ENCODE results near the gene TSPAN2. TPM values are rescaled to one million over a fixed set of nuclear protein-coding genes. Genes with fewer than 3 reads are reported as not detected.

Gene TSPAN2
- total RNA-seq, 4 donors from 2014 or later = 0.73 to 1.8 (median 1.2) TPM

- H3K4me3 ChIP-seq = no peak overlapping the region
- no peak overlapping the region for H3K27ac ChIP-seq
- H3K9me3 ChIP-seq = no peaks in the 10 kb centered on the region
- H3K36me3 ChIP-seq = no peaks in the 10 kb centered on the region
- no peaks in the 10 kb centered on the region for H3K27me3 ChIP-seq
- DNase-seq (ENCODE audit: low spot score in 2 of 2) = no peak
- no peaks in the 10 kb centered on the region for H3K4me1 ChIP-seq
- TF ChIP-seq EP300 (IDR thresholded peaks at IDR 0.05) (no peak), POLR2AphosphoS5 (IDR thresholded peaks at IDR 0.05) (no peak), POLR2A (IDR thresholded peaks at IDR 0.05) (no peak), CTCF (IDR thresholded peaks at IDR 0.05) (no peak)
These were observed 32.5 kb upstream of the TSPAN2 start for GRCh38 chr1:115121793-115122192.

- no peaks in the 10 kb centered on the region for H3K4me1 ChIP-seq
- no peak overlapping the region for H3K4me3 ChIP-seq
- no peak for TF ChIP-seq POLR2AphosphoS5 (IDR thresholded peaks at IDR 0.05)
- TF ChIP-seq EP300 (IDR thresholded peaks at IDR 0.05) = no peak
- TF ChIP-seq POLR2A (IDR thresholded peaks at IDR 0.05) = no peak
- TF ChIP-seq CTCF (IDR thresholded peaks at IDR 0.05) = no peak
- H3K27ac ChIP-seq = no peak overlapping the region
- H3K36me3 ChIP-seq = no peaks in the 10 kb centered on the region
- H3K27me3 ChIP-seq = no peaks in the 10 kb centered on the region
- DNase-seq (ENCODE audit: low spot score in 2 of 2) = no peak
- 77% methylated on average over 2 of the region's 2 CpGs for WGBS
- H3K9me3 ChIP-seq = no peaks in the 10 kb centered on the region
These were observed 31.0 kb upstream of the TSPAN2 start for GRCh38 chr1:115120296-115120695.

GRCh38 chr1:115118611-115119010, 29.3 kb upstream of the TSPAN2 start:
- DNase-seq (ENCODE audit: low spot score in 2 of 2) = no peak
- Histone ChIP-seq H3K9me3 (no peaks in the 10 kb centered on the region), H3K4me1 (no peaks in the 10 kb centered on the region), H3K27me3 (no peaks in the 10 kb centered on the region), H3K27ac (no peak overlapping the region), H3K4me3 (no peak overlapping the region), H3K36me3 (no peaks in the 10 kb centered on the region)
- WGBS = 79% methylated on average over 4 of the region's 4 CpGs
- TF ChIP-seq EP300 (IDR thresholded peaks at IDR 0.05) (no peak), CTCF (IDR thresholded peaks at IDR 0.05) (no peak), POLR2AphosphoS5 (IDR thresholded peaks at IDR 0.05) (no peak), POLR2A (IDR thresholded peaks at IDR 0.05) (no peak)

GRCh38 chr1:115118086-115118485, 28.8 kb upstream of the TSPAN2 start:
- no peak for TF ChIP-seq POLR2AphosphoS5 (IDR thresholded peaks at IDR 0.05)
- TF ChIP-seq CTCF (IDR thresholded peaks at IDR 0.05) = no peak
- no peak for TF ChIP-seq EP300 (IDR thresholded peaks at IDR 0.05)
- no peak for TF ChIP-seq POLR2A (IDR thresholded peaks at IDR 0.05)
- H3K4me3 ChIP-seq = no peak overlapping the region
- DNase-seq (ENCODE audit: low spot score in 2 of 2) = no peak
- H3K36me3 ChIP-seq = no peaks in the 10 kb centered on the region
- no peak overlapping the region for H3K27ac ChIP-seq
- no peaks in the 10 kb centered on the region for H3K27me3 ChIP-seq
- no peaks in the 10 kb centered on the region for H3K4me1 ChIP-seq
- no peaks in the 10 kb centered on the region for H3K9me3 ChIP-seq

- Histone ChIP-seq H3K9me3 (no peaks in the 10 kb centered on the region), H3K36me3 (no peaks in the 10 kb centered on the region), H3K4me1 (no peaks in the 10 kb centered on the region), H3K27me3 (no peaks in the 10 kb centered on the region), H3K4me3 (no peak overlapping the region), H3K27ac (no peak overlapping the region)
- no peak for DNase-seq (ENCODE audit: low spot score in 2 of 2)
- 71% methylated on average over 1 of the region's 1 CpG for WGBS
- no peak for TF ChIP-seq POLR2AphosphoS5 (IDR thresholded peaks at IDR 0.05)
- no peak for TF ChIP-seq CTCF (IDR thresholded peaks at IDR 0.05)
- no peak for TF ChIP-seq POLR2A (IDR thresholded peaks at IDR 0.05)
- no peak for TF ChIP-seq EP300 (IDR thresholded peaks at IDR 0.05)
These were observed 28.0 kb upstream of the TSPAN2 start for GRCh38 chr1:115117298-115117697.
